Mesenchymal stem cell (in vitro differentiated cells and primary cell): Measurements from ENCODE around the gene TOMM7.

ENCODE experiments used
- DNase-seq: peaks from one replicate; pipeline ENCODE4 v3.0.0-alpha.2; 2013
- H2AFZ ChIP-seq: one replicate; pipeline ENCODE4 v1.6.1; 2013; ENCODE audit warnings: low read depth, mild to moderate bottlenecking, control low read depth, inconsistent platforms, low read length, moderate library complexity
- H2AK5ac ChIP-seq: 2 replicates; pipeline ENCODE4 v1.6.1; 2013; ENCODE audit warnings: low read length, moderate library complexity, mild to moderate bottlenecking, inconsistent platforms; ENCODE audit not compliant: severe bottlenecking
- H2BK120ac ChIP-seq: one replicate; pipeline ENCODE4 v1.6.1; 2013; ENCODE audit warnings: low read depth, mild to moderate bottlenecking, inconsistent platforms, low read length, moderate library complexity
- H2BK12ac ChIP-seq, 2 experiments: one replicate each; pipeline ENCODE4 v1.6.1; 2013; ENCODE audit warnings: inconsistent platforms in 2 of 2, low read length in 2 of 2, mild to moderate bottlenecking in 2 of 2, moderate library complexity in 2 of 2, control low read depth in 1 of 2
- H2BK15ac ChIP-seq: one replicate; pipeline ENCODE4 v1.6.1; 2013; ENCODE audit warnings: mild to moderate bottlenecking, low read depth, inconsistent platforms; ENCODE audit not compliant: poor library complexity, severe bottlenecking
- H2BK5ac ChIP-seq: 2 replicates; pipeline ENCODE4 v1.6.1; 2013; ENCODE audit warnings: low read depth, mild to moderate bottlenecking, low read length, control low read depth, inconsistent platforms; ENCODE audit not compliant: poor library complexity, severe bottlenecking
- H3K14ac ChIP-seq, 2 experiments: one replicate each; pipeline ENCODE4 v1.6.1; 2013; ENCODE audit warnings: inconsistent platforms in 2 of 2, low read length in 2 of 2, control low read depth in 1 of 2, mild to moderate bottlenecking in 1 of 2, moderate library complexity in 1 of 2
- H3K18ac ChIP-seq, 2 experiments: one replicate each; pipeline ENCODE4 v1.6.1; 2013; ENCODE audit warnings: inconsistent platforms in 2 of 2, low read length in 2 of 2, control low read depth in 1 of 2, low read depth in 1 of 2, mild to moderate bottlenecking in 1 of 2
- H3K23ac ChIP-seq, 2 experiments: one replicate each; pipeline ENCODE4 v1.6.1; 2013; ENCODE audit warnings: inconsistent platforms in 2 of 2, low read length in 2 of 2, mild to moderate bottlenecking in 2 of 2, moderate library complexity in 2 of 2, control low read depth in 1 of 2
- H3K27ac ChIP-seq: 2 replicates; pipeline ENCODE4 v1.5.1; 2013; ENCODE audit warnings: mild to moderate bottlenecking, moderate library complexity, low read length, control low read depth, inconsistent platforms; ENCODE audit not compliant: poor library complexity, severe bottlenecking
- H3K27me3 ChIP-seq, 2 experiments: 2 replicates each; pipeline versions ENCODE4 v1.6.1 to v1.7.0; 2013; ENCODE audit warnings: low read length in 2 of 2, mild to moderate bottlenecking in 2 of 2, moderate library complexity in 2 of 2, control low read depth in 1 of 2, inconsistent platforms in 1 of 2; ENCODE audit not compliant: control insufficient read depth in 1 of 2, insufficient read depth in 1 of 2
- H3K36me3 ChIP-seq, 2 experiments: 2 replicates each; pipeline versions ENCODE4 v1.6.1 to v1.7.0; 2013; ENCODE audit warnings: low read length in 2 of 2, control low read depth in 1 of 2, inconsistent platforms in 1 of 2, low read depth in 1 of 2, mild to moderate bottlenecking in 1 of 2; ENCODE audit not compliant: insufficient read depth in 2 of 2, control insufficient read depth in 1 of 2
- H3K4ac ChIP-seq, 2 experiments: one replicate each; pipeline ENCODE4 v1.6.1; 2013; ENCODE audit warnings: inconsistent platforms in 2 of 2, low read length in 2 of 2, mild to moderate bottlenecking in 2 of 2, moderate library complexity in 2 of 2, control low read depth in 1 of 2, low read depth in 1 of 2
- H3K4me1 ChIP-seq: 2 replicates; pipeline ENCODE4 v1.6.1; 2013; ENCODE audit warnings: low read depth, low read length, control low read depth; ENCODE audit not compliant: control insufficient read depth, insufficient read depth
- H3K4me2 ChIP-seq: 2 replicates; pipeline ENCODE4 v1.6.1; 2013; ENCODE audit warnings: low read length, mild to moderate bottlenecking, inconsistent platforms; ENCODE audit not compliant: poor library complexity, severe bottlenecking
- H3K4me3 ChIP-seq, 2 experiments: 2 replicates each; pipeline versions ENCODE4 v1.5.1 to v1.7.0; 2013; ENCODE audit warnings: low read length in 2 of 2, mild to moderate bottlenecking in 2 of 2, control low read depth in 1 of 2, low read depth in 1 of 2; ENCODE audit not compliant: insufficient read depth in 1 of 2
- H3K79me1 ChIP-seq: replicated peaks from 2 replicates; pipeline ENCODE4 v1.6.1; 2013; ENCODE audit warnings: mild to moderate bottlenecking, control low read depth, low read length, inconsistent platforms; ENCODE audit not compliant: poor library complexity, severe bottlenecking
- H3K9ac ChIP-seq: 2 replicates; pipeline ENCODE4 v1.7.0; 2013; ENCODE audit warnings: mild to moderate bottlenecking, low read length, moderate library complexity
- H3K9me3 ChIP-seq: 2 replicates; pipeline ENCODE4 v1.7.0; 2013; ENCODE audit warnings: mild to moderate bottlenecking, low read length; ENCODE audit not compliant: control insufficient read depth
- H4K8ac ChIP-seq: one replicate; pipeline ENCODE4 v1.6.1; 2013; ENCODE audit warnings: inconsistent platforms, mild to moderate bottlenecking, low read length, moderate library complexity
- H4K91ac ChIP-seq: one replicate; pipeline ENCODE4 v1.6.1; 2013; ENCODE audit warnings: mild to moderate bottlenecking, low read length, inconsistent platforms
- WGBS: methylation state at CpG from one replicate; pipeline ENCODE4 v1.1.7; 2013; ENCODE audit warnings: mixed read lengths; 5-methylcytosine and 5-hydroxymethylcytosine counted together

TOMM7 gene

GRCh38 chr7:22831602-22832305 lies 9.1 kb upstream of the TOMM7 start:
- WGBS, result 71% methylated on average over 5 of the region's 5 CpGs
- Histone ChIP-seq H4K91ac (no peak overlapping the region), H3K23ac (no peak overlapping the region), H2AK5ac (no peak overlapping the region), H3K36me3 (no peaks in the 10 kb centered on the region), H2BK15ac (no peak overlapping the region), H3K4me3 (no peak overlapping the region), H3K9ac (no peak overlapping the region), H2BK5ac (no peak overlapping the region), H2BK12ac (no peak overlapping the region), H3K4me1 (no peaks in the 10 kb centered on the region), H3K79me1 (no peaks in the 10 kb centered on the region), H4K8ac (no peak overlapping the region), H2AFZ (no peak overlapping the region), H3K18ac (no peak overlapping the region), H3K4me2 (no peak overlapping the region), H2BK120ac (no peak overlapping the region), H3K27me3 (peaks cover 0 to 6% of the 10 kb centered on the region in 2 experiments), H3K14ac (no peak overlapping the region), H3K27ac (no peak overlapping the region), H3K9me3 (no peaks in the 10 kb centered on the region), H3K4ac (no peak overlapping the region)
- no peak for DNase-seq

GRCh38 chr7:22827563-22827962 lies 4.9 kb upstream of the TOMM7 start:
- Histone ChIP-seq H3K27me3 (peaks cover 0 to 6% of the 10 kb centered on the region in 2 experiments), H3K4ac (no peak overlapping the region)
- DNase-seq, result no peak

GRCh38 chr7:22826593-22826992 lies 3.9 kb upstream of the TOMM7 start:
- peaks cover 6% of the 10 kb centered on the region for H3K79me1 ChIP-seq
- no peak overlapping the region for H3K27ac ChIP-seq
- no peak overlapping the region for H2BK120ac ChIP-seq
- H3K14ac ChIP-seq, result no peak overlapping the region
- H3K4me3 ChIP-seq, result no peak overlapping the region
- no peak overlapping the region for H4K91ac ChIP-seq
- no peaks in the 10 kb centered on the region for H3K36me3 ChIP-seq
- H2AK5ac ChIP-seq, result no peak overlapping the region
- H2BK15ac ChIP-seq, result no peak overlapping the region
- no peak overlapping the region for H2BK12ac ChIP-seq
- no peak overlapping the region for H3K4ac ChIP-seq
- H3K27me3 ChIP-seq, result peaks cover 0 to 6% of the 10 kb centered on the region in 2 experiments
- no peak overlapping the region for H3K18ac ChIP-seq
- no peak overlapping the region for H3K4me2 ChIP-seq
- H3K23ac ChIP-seq, result no peak overlapping the region
- no peaks in the 10 kb centered on the region for H3K9me3 ChIP-seq
- DNase-seq, result no peak
- no peak overlapping the region for H3K9ac ChIP-seq
- H2BK5ac ChIP-seq, result no peak overlapping the region
- no peak overlapping the region for H4K8ac ChIP-seq
- no peak overlapping the region for H2AFZ ChIP-seq
- H3K4me1 ChIP-seq, result no peaks in the 10 kb centered on the region
- 89% methylated on average over 1 of the region's 2 CpGs for WGBS

More at GRCh38 chr7:22827563-22827962, 4.9 kb upstream of the TOMM7 start:
- no peak overlapping the region for H3K9ac ChIP-seq
- no peaks in the 10 kb centered on the region for H3K36me3 ChIP-seq
- H2AK5ac ChIP-seq, result no peak overlapping the region
- H3K27ac ChIP-seq, result no peak overlapping the region
- no peak overlapping the region for H2BK5ac ChIP-seq
- H3K4me1 ChIP-seq, result no peaks in the 10 kb centered on the region
- H2AFZ ChIP-seq, result no peak overlapping the region
- no peak overlapping the region for H2BK120ac ChIP-seq
- H2BK15ac ChIP-seq, result no peak overlapping the region
- no peak overlapping the region for H3K14ac ChIP-seq
- no peak overlapping the region for H3K4me3 ChIP-seq
- no peaks in the 10 kb centered on the region for H3K9me3 ChIP-seq
- H4K8ac ChIP-seq, result no peak overlapping the region
- H3K79me1 ChIP-seq, result no peaks in the 10 kb centered on the region
- H3K23ac ChIP-seq, result no peak overlapping the region
- no peak overlapping the region for H3K18ac ChIP-seq
- no peak overlapping the region for H4K91ac ChIP-seq
- H2BK12ac ChIP-seq, result no peak overlapping the region
- no peak overlapping the region for H3K4me2 ChIP-seq

- no peak overlapping the region for H4K8ac ChIP-seq
- H3K23ac ChIP-seq, result no peak overlapping the region
- H3K27ac ChIP-seq, result no peak overlapping the region
- peaks cover 3% of the 10 kb centered on the region for H3K4me1 ChIP-seq
- peaks cover 0 to 6% of the 10 kb centered on the region in 2 experiments for H3K27me3 ChIP-seq
- peaks cover 11% of the 10 kb centered on the region for H3K79me1 ChIP-seq
- H3K9me3 ChIP-seq, result no peaks in the 10 kb centered on the region
- no peak overlapping the region for H3K18ac ChIP-seq
- no peak overlapping the region for H2BK120ac ChIP-seq
- no peak overlapping the region for H2AK5ac ChIP-seq
- no peak overlapping the region for H3K9ac ChIP-seq
- H3K4me2 ChIP-seq, result no peak overlapping the region
- WGBS, result no CpG with 5 or more reads among the region's 2 CpGs
- no peak overlapping the region for H2BK15ac ChIP-seq
- H2AFZ ChIP-seq, result no peak overlapping the region
- no peak overlapping the region for H2BK12ac ChIP-seq
- DNase-seq, result no peak
- no peak overlapping the region for H3K14ac ChIP-seq
- H3K4me3 ChIP-seq, result no peak overlapping the region
- H2BK5ac ChIP-seq, result no peak overlapping the region
- H3K4ac ChIP-seq, result no peak overlapping the region
- peaks cover 0 to 3% of the 10 kb centered on the region in 2 experiments for H3K36me3 ChIP-seq
- no peak overlapping the region for H4K91ac ChIP-seq
These were observed 2.1 kb upstream of the TOMM7 start for GRCh38 chr7:22824760-22825159.
